HG03196 (cell line): ENCODE data around the gene CROCC2.
"Not testable (repeated sequence)": the region's sequence is repeated elsewhere in the genome, so short reads cannot be mapped to it uniquely, and the experiment has no call there.

Experiments
- ATAC-seq: cut with Tn5 transposase; IDR thresholded peaks from one replicate; pipeline ENCODE4 v1.9.1; 2021; ENCODE audit not compliant: unreplicated experiment

CROCC2 gene

DNA sequence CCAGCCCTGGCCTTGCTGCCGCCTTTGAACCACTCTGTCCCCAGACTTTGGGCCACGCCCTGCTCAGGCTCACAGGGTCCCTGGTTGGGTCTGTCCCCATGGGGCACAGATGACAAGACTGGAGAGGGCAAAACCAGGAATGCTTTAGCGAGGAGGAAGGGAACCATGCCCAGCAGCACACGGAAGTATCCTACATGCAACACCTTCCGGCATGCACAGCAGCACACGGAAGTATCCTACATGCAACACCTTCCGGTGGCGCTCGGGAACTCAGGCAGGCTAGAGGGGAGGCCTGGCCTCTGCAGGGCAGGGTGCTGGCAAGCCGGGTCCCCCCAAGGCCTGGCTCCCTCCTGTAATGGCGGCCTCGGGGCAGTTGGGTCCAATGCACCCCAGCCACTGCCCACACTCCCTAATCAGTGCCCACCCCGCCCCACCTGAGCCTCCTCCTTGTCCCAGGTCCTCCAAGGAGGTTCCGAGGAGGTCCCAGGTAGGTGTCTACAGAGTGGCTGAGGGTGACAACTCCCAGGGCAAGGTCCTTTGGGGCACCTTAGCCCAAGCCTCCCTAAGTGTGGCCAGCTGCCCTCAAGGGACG lies 58.7 kb downstream of the CROCC2 start:
- ATAC-seq, result no peak

GRCh38 chr2:240965296-240965904 lies 59.3 kb downstream of the CROCC2 start:
- no peak for ATAC-seq

DNA sequence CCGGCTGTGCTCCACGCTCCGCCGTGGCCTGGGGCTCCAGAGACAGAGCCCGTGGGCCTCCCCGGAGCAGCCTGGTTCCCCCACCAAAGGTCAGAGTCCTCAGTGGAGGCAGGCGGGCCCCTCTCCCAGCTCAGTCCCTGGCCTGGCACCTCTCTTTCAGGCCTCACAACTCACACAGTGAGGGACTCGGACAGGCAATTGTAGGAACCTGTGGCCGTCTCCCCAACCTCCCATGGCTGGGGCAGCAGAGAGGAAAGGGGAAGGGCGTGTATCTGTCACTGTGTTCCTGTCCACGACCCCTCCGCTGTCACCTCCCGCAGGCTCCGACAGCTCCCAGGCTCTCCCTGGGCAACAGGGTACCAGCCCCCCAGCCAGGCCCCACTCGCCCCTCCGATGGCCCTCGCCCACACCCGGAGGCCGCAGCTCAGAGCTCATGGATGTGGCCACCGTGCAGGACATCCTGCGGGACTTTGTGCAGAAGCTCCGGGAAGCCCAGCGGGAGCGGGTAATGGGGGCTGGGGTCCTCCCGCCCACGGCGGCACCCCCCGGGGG lies 59.8 kb downstream of the CROCC2 start:
- ATAC-seq, result no peak

DNA sequence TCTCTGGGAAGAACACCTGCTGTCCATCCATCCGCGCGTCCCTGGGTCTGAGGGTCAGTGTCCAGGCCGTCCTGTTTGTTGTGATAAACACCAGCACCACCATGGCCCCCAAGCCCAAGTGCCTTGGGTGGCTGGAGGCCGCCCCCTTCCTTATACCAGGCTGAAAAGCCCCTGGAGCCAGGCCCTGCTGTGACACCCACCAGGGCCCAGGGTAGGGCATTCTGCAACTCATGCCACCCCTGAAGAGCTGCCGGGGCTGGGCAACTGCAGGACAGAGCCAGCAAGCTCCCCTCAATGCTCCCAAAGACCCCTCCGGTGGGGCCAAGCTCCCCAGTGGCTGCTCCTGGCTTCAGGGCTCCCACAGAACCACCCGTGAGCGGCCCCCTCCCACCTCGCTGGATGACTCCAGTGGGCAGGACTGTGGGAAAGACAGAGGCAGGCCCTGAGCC lies 60.3 kb downstream of the CROCC2 start:
- no peak for ATAC-seq

- no peak for ATAC-seq
Observed at GRCh38 chr2:240966906-240967680, 61.0 kb downstream of the CROCC2 start.

DNA sequence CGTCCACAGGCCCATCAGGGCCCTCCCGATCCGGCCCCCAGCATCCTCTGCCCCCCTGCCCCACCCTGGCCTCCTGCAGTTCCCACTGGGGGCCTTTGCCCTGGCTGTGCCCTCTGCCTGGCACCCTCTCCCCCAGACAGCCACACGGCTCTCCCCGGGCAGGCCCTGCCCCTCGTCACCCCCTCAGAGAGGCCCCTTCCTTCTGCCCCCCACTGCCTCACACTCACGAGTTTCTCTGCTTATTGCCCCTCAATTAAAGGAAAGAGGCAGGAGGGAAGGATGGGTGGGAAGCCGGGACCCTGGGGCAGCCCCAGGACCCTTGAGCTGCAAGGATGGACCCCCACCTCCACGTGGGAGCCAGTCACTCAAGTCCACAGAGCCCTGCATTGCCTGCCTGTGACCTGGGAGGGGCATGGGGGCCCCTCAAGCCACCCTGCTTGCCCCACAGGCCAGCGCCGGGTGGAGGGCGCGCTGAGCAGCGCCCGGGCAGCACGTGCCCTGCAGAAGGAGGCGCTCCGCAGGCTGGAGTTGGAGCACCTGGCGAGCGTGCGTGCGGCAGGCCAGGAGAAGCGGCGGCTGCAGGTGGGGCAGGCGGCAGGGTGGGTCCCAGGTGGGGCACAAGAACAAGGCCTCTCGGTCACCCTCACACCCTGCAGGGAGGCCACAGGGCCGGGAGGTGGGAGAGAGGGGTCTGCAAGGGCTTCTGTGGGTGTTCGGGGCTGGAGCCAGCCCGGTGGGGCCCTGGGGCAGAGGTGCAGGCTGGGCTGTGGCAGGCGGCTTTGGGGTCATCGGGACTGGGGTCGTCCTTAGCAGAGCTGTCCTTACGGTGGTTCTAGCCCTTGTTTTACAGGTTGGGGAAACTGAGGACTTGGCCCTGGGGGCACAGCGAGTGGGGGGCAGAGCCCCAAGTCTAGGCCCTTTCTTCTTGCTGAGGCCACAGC lies 61.8 kb downstream of the CROCC2 start:
- ATAC-seq, result no peak

- ATAC-seq, result no peak
Observed at GRCh38 chr2:240968731-240969624, 62.8 kb downstream of the CROCC2 start.

DNA sequence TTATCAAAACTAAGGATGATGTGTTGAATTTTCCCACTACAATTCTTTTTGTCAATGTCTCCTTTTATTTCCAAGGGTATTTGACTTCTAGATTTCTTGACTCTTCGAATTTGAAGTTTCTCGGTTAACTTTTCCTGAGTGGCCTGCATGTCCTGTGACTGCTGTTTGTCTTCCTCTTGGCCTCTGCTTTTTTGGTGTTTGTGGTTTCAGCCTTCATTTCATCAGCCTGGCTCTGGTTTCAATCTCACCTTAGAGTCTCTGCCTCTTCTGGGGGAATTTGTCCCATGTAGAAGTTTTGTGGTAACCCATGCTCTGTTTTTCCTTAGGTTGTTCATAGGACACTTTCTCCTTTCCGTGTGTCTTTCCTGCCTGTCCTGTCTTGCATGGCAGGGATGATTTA lies 64.0 kb downstream of the CROCC2 start:
- no peak for ATAC-seq

GRCh38 chr2:240970816-240971215 lies 64.7 kb downstream of the CROCC2 start:
- no peak for ATAC-seq

DNA sequence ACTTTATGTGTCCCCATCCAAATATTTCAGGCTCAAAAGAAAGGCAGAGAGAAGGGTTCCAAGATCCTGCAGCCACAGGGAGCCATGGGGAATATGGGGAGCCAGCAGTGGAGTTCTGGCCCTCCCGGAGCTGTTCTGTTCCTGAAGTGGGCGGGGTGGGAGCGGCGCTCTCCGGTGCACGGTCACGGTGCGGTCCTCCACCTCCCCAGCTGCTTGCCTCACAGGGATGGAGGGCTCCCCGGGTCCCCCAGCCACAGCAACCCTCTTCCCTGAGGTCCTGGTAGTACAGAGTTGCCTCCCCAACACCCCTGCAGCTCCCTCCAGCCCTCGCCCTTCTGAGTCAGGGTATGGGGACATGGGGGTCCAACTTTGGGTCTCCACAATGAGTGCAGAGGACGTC lies 66.1 kb downstream of the CROCC2 start:
- ATAC-seq, result no peak

DNA sequence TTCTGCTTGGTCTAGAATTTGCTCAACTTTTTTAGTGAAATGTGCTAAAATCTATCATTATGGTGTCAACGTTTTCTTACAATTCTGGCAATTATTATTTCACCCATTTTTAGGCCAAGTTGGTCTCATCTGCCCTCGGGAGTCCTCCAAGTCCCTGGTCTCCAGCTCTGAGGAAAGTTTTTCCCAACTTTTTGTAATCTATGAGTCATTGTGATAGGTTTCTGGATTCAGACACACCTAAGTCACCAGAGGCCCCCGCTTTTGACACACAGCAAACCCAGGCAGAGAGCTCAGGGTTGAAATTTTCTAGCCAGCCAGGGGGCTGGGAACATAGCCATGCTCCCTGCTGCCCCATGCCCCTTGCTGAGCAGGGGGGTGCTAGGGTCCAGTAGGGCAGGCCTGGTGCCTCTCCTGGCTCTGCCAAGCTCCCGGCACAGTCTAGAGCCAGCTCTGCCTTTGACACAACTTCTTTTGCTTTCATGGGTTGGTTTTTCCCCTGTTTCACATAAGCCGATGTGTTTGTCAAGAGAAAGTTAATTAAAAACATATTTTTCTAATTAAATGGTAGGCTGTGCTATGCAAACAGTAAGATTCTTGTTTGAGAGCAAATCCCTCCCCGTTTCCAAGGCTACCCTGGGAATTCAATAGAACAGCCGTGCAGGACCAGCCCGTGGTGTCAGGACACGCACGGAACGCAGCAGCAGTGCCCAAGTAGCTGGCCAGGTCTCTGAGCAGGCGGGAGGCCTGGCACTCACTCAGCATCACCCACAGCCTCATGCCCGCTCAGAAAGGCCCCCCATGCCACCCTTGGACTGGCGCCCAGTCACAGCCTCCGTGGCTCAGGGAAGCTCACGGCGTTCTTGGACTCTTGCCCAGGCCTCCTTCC lies 66.7 kb downstream of the CROCC2 start:
- no peak for ATAC-seq

- no peak for ATAC-seq
Observed at GRCh38 chr2:240974771-240975572, 68.8 kb downstream of the CROCC2 start.

- ATAC-seq, result not testable (repeated sequence)
Observed at GRCh38 chr2:240975903-240976302, 69.8 kb downstream of the CROCC2 start.

- ATAC-seq, result no peak
Observed at GRCh38 chr2:240981280-240981679, 75.1 kb downstream of the CROCC2 start.

GRCh38 chr2:240981871-240982800 lies 76.0 kb downstream of the CROCC2 start:
- ATAC-seq, result no peak

GRCh38 chr2:240982821-240983281 lies 76.7 kb downstream of the CROCC2 start:
- no peak for ATAC-seq
